ENCODE measurements around the gene CRISPLD2.
A peak's percentile ranks its signal among the peaks of the same experiment; 100 is the strongest.

The CRISPLD2 gene

GRCh38 chr16:84800158-84800978 is 19.4 kb upstream of the CRISPLD2 start:
- no peak for DNase-seq (ENCODE audit: low read depth, low spot score)

- DNase-seq (ENCODE audit: low read depth, low spot score), result no peak
Observed at GRCh38 chr16:84803146-84803545, 16.6 kb upstream of the CRISPLD2 start.

DNA sequence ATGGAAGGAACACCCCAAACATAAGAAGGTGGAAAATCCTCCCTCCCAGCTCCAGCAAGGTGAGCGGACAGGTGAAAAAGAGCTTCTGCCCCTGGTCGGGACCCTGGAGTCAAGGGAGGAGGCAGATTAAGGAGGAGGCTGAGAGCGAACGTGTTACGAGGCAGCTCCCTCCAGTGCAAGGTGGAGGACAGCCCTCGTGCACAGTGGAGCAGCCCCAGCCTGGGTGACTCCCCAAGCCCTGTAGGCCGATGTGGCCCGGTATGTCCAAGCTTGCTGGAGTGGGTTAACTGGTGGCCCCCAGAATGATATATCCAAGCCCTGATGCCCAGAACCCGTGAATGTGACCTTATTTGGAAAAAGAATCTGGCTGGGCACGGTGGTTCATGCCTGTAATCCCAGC is 15.5 kb upstream of the CRISPLD2 start:
- DNase-seq (ENCODE audit: low read depth, low spot score), result no peak

DNA sequence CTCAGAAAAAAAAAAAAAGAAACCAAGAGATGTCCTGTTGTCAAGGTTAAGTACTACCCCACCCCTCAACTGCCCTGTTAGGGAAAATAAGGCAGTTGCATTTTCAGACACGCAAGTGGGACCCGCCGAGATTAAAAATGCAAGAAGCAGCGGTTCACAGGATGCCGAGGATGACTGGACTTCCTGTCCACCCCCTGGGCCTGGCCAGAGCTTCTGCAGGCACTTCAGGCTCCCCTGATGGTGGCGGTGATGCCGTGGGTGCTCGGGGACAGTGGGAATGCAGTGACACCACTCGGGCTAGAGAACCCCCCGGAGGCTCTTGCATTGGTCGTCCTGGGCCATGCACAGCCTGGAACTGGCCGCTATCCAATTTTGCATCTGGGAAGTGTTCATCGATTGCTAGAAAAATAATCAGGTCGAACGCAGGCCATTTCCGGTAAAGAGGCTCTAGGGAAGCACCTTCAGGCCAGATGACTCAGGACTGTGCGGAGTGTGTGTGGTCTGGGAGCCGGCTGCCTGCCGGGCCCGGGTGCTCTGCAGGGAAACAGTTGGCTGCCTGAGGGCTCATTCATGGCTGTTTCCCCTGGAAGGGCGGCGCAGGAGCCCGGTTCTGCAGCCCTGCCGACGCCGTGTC is 13.4 kb upstream of the CRISPLD2 start:
- DNase-seq (ENCODE audit: low read depth, low spot score), result peak; percentile 72

- DNase-seq (ENCODE audit: low read depth, low spot score), result no peak
Observed at GRCh38 chr16:84806890-84807258, 12.9 kb upstream of the CRISPLD2 start.

DNA sequence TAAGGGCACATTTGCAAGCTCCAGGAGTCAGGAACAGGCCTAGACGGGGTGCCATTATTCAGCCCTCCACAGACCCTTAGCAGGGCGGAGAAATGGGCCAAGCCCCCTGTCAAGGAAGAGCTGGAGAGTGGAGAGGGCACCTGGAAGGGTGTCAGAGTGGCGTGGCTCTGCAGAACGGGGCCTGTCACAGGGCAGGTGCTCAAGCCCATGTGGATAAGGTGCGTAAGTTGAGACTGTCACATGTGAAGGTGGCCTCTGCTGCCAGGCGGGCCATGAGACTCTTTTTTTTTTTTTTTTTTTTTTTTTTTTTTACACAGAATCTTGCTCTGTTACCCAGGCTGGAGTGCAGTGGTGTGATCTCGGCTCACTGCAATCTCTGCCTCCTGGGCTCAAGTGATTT is 12.0 kb upstream of the CRISPLD2 start:
- no peak for DNase-seq (ENCODE audit: low read depth, low spot score)

GRCh38 chr16:84808826-84809225 is 11.0 kb upstream of the CRISPLD2 start:
- DNase-seq (ENCODE audit: low read depth, low spot score), result no peak

GRCh38 chr16:84810518-84811273 is 9.1 kb upstream of the CRISPLD2 start:
- no peak for DNase-seq (ENCODE audit: low read depth, low spot score)

DNA sequence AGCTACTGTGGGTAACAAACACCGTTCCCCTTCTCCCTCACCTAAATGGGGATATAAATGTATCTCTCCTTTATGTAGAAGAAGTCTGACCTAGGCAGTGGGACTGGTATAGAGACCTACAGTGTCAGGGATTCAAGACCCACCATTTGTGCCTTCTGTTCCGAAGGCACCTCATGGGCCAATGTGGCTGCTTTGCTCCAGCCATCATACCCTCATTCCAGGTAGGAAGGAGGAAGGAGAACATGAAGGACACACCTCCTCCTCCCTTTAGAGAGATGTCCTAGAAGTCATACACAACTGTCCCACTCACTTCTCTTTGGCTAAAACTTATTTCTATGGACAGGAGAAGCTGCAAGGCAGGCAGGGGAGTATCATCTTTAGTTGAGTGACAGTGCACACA is 8.3 kb upstream of the CRISPLD2 start:
- DNase-seq (ENCODE audit: low read depth, low spot score), result no peak

DNA sequence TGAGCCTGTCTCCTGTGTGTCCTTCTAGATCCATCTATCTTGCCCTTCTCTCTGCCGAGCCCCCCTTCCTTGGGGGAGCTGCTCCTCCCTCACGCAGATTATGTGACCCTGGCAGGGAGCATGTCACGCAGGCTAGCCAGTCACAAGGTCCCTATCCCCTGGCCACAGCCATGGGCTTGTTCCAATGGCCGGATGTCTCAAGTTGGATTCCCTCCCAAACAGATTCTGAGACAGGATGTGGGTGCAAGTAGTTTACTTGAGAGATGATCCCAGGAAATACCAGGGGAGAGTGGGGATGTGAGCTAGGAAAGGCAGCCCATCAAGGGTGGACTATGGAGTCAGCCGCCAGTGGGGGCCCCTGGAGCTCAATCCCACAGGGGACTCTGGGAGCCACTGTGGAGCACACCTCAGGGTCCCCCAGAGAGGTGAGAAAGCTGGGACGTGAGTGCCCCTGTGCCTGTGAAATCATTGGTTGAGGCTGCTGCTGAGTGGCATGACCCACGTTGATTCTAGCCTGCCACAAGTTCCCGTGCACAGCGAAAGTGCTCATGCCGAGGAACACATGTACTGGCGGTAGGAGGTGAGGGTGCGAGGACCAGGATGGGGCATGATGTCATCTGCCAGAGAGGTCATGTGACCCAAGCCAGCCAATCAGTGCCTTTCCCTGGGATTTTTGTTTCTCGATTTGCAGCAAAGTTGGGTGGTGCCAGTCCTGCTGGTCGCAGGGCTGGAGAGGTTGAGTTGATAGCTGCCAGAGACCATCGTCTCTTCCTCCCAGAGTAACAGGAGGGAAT is 6.4 kb upstream of the CRISPLD2 start:
- DNase-seq (ENCODE audit: low read depth, low spot score), result no peak

DNA sequence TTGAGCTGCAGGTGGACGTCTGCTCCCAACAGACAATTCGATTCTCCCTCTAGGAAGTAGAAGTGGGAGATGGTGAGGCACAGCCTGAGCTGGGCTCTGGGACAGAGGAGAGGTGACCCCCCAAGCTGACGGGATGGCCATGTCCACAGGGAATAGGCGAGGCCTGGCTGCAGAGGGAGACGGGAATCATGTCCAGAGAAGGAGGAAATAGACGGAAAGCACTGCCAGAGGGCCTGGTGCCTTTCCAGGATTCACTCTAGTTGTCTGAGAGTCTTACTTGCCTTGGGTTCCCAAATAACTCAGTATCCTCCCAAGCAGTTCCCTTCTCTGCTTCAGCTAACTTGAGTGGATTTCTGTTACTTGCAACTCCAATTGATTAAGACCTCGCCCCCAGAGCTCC is 4.3 kb upstream of the CRISPLD2 start:
- DNase-seq (ENCODE audit: low read depth, low spot score), result no peak

DNA sequence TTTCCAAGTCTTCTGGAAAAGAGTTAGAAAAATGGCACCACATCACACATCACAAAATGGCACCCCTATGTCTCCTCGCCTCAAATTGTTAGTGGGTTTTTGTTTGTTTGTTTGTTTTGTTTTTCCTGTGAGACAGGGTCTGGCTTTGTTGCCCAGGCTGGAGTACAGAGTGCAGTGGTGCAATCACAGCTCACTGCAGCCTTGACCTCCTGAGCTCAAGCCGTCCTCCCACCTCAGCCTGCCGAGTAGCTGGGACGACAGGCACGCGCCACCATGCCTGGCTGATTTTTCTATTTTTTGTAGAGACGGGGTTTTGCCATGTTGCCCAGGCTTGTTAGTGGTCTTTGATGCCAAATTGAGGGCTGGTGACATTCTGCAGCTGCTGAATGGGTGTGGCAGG is 3.8 kb upstream of the CRISPLD2 start:
- DNase-seq (ENCODE audit: low read depth, low spot score), result no peak

- DNase-seq (ENCODE audit: low read depth, low spot score), result no peak
Observed at GRCh38 chr16:84816485-84816884, 3.3 kb upstream of the CRISPLD2 start.

- no peak for DNase-seq (ENCODE audit: low read depth, low spot score)
Observed at GRCh38 chr16:84817206-84817605, 2.6 kb upstream of the CRISPLD2 start.

GRCh38 chr16:84817613-84818012 is 2.2 kb upstream of the CRISPLD2 start:
- no peak for DNase-seq (ENCODE audit: low read depth, low spot score)

DNA sequence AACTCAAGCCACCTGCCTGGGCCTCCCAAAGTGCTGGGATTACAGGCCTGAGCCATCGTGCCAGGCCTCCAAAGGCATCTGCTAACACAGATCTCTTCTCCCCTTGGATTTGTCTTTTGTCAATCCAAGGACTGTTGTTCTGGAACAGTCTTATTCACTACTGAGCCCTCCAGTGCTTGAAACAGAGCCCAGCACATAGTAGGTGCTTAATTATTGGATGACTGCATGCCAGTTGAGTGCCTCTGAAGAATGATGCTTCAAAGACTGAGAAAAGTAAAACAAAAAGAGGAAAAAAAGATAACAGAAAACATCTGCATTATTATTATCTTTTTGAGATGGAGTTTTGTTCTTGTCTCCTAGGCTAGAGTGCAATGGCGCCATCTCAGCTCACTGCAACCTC is 1.7 kb upstream of the CRISPLD2 start:
- no peak for DNase-seq (ENCODE audit: low read depth, low spot score)

DNA sequence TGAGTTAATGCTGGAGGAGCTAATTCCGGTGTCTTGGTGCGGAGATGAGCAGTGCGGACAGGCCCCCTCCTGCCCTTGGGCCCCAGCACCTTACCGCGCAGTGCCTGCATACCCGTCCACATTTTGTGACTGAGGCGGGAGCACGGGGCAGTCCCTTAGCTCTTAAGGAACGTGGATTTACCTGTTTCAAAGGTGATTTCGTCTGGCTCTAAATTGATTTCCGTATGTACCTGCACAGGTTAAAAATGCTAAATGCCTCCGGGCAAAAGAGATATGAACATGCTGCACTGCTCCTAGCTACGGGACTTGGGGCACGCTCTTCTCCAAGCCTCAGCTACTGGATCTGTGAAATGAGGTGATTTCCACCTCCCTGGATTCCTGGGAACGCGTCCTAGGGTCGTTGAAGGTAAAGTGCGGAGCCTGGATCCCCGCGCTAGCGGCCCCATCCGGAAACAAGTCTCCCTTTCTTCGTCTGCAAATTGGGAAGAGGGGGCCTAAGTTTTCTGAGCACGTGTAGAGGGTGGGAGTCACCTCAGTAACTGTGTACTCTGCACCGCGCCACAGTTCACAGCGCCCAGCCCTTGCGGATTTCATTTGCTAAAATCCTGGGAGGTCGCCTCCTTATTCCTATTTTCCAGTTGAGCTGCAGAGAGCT is 669 bp upstream of the CRISPLD2 start:
- DNase-seq (ENCODE audit: low read depth, low spot score), result no peak

GRCh38 chr16:84820305-84820684 is 510 bp downstream of the CRISPLD2 start:
- no peak for DNase-seq (ENCODE audit: low read depth, low spot score)

DNA sequence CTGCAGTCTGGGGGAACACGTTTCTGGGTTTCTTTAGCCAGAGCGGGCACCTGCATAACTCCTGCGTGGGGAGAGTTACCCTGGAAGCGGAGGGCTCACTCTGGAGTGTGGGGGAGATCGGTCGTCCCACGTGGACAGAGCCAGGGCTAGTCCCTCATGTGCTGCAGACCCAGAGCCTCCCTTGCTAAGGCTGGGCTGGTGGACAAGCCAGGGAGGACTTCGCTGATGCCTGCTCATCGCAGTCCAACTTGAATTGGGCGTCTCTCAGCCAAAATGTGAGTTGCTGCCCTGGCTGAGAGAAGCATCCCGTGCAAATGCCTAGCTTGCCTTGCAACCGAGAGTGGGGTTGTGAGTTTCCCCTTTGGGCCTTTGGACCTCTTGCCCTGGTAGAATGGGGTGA is 986 bp downstream of the CRISPLD2 start:
- DNase-seq (ENCODE audit: low read depth, low spot score), result no peak

GRCh38 chr16:84821179-84821578 is 1.4 kb downstream of the CRISPLD2 start:
- DNase-seq (ENCODE audit: low read depth, low spot score), result no peak

Data from astrocyte of the hippocampus (primary cell).